Mammary epithelial cell (primary cell): ENCODE measurements around the gene SMCHD1.

Experiments used
- EZH2 ChIP-seq: IDR thresholded peaks from 2 replicates; pipeline ENCODE4 v1.6.1; 2012; ENCODE audit warnings: low read length, inconsistent platforms, borderline replicate concordance
- TF ChIP-seq, protein P1 (sequence below), 2 donors: IDR thresholded peaks in 1 of 2; conservative IDR thresholded peaks in 1 of 2; 2 replicates each; pipeline ENCODE4 v1.5.1; 2011 to 2012; ENCODE audit warnings: inconsistent platforms in 2 of 2, low read length in 2 of 2, mild to moderate bottlenecking in 2 of 2, control low read depth in 1 of 2, low read depth in 1 of 2; ENCODE audit not compliant: insufficient read depth in 1 of 2; ENCODE audit errors: extremely low read depth in 1 of 2

DNA sequence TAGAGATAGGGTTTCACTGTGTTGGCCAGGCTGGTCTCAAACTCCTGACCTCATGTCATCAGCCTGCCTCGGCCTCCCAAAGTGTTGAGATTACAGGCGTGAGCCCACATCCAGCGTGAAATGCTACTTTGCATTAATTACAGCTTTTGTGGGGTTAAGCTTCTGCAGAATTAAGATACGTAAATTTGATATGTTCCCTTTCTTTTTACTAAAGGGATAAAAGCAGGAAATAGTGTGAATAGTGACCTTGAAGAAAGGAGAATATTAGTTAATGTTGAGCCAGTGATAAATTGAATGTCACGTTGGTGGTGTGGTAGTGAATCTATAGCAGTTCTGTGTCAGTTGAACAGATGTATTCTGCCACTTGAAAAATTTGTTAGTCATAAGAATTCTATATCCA lies 16.9 kb downstream of the SMCHD1 start:
- TF ChIP-seq, protein P1, sequence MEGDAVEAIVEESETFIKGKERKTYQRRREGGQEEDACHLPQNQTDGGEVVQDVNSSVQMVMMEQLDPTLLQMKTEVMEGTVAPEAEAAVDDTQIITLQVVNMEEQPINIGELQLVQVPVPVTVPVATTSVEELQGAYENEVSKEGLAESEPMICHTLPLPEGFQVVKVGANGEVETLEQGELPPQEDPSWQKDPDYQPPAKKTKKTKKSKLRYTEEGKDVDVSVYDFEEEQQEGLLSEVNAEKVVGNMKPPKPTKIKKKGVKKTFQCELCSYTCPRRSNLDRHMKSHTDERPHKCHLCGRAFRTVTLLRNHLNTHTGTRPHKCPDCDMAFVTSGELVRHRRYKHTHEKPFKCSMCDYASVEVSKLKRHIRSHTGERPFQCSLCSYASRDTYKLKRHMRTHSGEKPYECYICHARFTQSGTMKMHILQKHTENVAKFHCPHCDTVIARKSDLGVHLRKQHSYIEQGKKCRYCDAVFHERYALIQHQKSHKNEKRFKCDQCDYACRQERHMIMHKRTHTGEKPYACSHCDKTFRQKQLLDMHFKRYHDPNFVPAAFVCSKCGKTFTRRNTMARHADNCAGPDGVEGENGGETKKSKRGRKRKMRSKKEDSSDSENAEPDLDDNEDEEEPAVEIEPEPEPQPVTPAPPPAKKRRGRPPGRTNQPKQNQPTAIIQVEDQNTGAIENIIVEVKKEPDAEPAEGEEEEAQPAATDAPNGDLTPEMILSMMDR (conservative IDR thresholded peaks at IDR 0.05 in 1 of 2, IDR thresholded peaks at IDR 0.05 in 1 of 2; ENCODE audit: extremely low read depth in 1 of 2, insufficient read depth in 1 of 2, low read depth in 1 of 2, low read length in 2 of 2), result no peak
- no peak for TF ChIP-seq EZH2
